A204.1 (cell line): Measurements from ENCODE around the gene CAMTA1.

Source experiments
- FAIRE-seq: peaks from 2 replicates; lab custom pipeline; 2012; peaks lifted over from hg19 to GRCh38; lab: Jason Lieb, UNC

CAMTA1 gene

GRCh38 chr1:6776895-6777294 lies 8.4 kb upstream of the CAMTA1 start:
- FAIRE-seq: no peak

DNA sequence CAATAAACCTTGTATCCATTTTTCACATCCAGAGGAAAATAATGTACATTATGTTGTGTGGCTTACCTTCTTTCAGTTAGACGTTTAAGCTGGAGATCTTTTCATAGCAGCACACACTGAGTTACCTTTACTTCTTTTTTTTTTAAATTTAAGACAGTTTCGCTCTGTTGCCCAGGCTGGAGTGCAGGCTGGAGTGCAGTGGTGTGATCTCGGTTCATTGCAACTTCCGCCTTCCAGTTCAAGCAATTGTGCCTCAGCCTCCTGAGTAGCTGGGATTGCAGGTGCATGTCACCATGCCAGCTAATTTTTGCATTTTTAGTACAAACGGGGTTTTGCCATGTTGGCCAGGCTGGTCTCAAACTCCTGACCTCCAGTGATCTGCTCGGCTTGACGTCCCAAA lies 7.4 kb upstream of the CAMTA1 start:
- no peak for FAIRE-seq

DNA sequence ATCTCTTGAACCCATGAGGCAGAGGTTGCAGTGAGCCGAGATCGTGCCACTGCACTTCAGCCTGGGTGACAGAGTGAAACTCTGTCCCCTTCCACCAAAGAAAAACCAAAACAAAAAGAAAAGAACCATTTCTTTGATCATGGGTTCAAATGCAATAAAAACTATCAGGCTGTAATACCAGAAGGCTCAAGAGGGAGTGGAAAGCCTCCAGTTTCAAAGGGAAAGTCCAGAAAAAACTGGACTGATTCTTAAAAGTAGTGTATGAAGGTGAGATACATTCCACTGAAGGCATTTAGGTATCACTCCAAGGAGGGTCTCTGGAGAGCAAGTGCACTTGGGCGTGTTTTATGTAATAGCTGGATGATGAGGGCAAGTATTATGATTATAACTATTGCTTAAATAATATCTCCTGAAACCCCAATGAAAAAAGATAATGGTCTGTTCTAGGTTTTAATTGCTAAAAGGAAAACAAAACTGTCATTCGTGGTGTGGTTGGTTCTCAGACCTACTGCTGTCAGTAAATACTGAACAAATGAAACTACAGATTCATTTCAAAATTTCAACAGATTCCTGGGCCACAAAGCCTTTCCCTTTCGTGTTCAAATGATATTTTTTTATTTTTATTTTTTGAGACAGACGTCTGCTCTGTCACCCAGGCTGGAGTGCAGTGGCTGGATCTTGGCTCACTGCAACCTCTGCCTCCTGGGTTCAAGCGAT lies 6.0 kb upstream of the CAMTA1 start:
- FAIRE-seq: no peak

- no peak for FAIRE-seq
These were observed 3.1 kb upstream of the CAMTA1 start for GRCh38 chr1:6782151-6782550.

DNA sequence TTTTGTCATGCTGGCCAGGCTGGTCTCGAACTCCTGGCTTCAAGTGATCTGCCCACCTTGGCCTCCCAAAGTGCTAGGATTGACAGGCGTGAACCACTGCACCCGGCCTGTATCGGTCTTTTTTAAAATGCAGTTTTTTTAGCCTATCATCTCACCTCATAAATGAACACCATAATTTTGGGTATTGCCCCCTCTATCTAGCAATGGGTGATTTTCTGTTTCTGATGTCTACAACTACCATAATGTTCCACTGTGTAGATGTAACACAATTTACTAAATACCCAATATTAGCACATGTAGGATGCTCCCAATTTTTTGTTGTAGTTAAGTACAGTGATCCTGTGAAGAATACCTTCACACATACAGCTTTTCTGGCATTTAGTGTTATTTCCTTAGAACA lies 2.0 kb upstream of the CAMTA1 start:
- no peak for FAIRE-seq

DNA sequence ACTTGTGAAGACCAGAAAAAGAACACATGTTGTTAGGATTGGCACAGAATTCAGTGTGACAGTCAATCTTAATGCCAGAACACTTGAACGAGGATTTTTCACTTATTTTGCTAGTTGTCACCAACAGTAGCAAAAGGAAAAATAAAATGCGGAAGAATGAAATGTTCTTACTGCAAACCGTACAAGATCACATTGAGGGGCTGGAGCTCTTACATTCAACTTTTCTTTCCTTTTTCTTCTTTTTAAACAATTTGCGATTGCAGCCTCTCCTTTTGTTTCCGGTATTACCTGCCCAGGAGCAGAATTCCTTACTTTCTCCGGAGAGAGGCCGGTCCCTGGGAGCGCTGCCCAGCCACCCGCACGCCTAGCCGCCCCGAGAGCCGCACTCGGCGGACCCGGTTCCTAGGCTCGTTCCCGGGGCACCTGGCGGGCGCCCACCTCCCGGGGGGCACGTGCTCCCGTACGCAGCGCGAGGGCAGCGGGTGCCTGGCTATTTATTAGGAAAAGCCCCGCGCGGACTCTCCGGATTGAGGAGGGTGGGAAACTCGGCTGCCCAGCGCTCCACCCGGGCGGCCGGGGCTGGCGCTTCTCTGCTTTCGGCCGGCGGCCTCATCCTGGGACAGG lies 1.2 kb upstream of the CAMTA1 start:
- no peak for FAIRE-seq

GRCh38 chr1:6784560-6785317 lies 515 bp upstream of the CAMTA1 start:
- FAIRE-seq: peak; percentile 99

DNA sequence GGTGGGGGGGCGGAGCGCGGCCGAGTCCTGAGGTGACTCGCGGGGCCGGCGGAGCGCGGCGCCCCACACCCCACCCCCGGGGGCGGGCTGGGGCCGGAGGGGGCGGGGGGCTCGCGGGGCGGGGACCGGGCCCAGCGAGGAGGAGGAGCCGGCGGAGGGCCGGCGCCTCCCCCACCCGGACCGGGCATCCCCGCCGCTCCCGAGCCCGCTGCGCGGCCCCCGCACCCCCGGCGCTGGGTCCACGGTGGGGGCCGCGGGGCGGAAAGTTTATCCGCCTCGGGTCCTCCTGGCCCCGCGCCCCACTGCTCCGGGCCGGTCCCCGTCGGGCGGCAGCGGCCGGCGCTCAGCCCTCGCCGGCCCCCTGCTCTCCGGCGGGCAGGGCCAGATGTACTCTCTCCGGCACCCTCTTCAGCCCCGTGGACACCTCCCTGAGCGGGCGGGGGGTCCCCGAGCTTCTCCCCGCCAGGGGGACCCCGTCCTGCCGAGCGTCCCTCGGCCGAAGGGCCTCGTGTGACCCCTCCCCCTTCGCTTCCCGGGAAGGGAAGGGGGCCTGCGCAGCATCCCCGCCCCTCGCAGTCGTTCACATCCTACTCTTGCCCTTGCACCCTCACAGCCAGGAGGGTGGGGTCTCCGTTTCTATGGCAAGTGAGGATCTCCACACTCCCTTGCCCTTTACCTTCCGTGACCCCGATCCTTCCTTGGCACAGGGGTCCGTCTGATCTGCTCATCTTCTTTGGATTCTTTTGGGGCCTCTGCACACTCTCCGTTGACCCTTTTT lies 663 bp downstream of the CAMTA1 start:
- no peak for FAIRE-seq

DNA sequence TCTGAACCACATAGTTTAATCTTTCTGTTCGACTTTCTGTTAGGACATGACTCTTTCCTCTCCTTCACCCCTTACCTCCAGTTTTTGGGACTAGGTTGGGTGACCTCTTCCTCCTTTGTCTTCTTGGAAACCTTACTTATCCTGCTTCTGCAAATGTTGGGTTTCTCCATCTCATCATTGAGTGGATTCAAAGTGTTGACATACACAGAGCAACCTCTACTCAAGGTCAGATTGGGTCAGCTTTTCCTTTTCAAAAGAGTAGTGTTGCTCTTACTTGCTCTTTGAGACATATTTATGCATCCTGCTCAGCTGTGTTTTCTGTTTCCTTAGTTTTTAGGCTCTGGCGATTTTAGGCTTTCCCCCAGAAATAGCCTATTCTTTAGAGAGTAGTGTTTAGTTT lies 3.7 kb downstream of the CAMTA1 start:
- no peak for FAIRE-seq

- FAIRE-seq: no peak
These were observed 4.9 kb downstream of the CAMTA1 start for GRCh38 chr1:6790146-6790545.

GRCh38 chr1:6794164-6794563 lies 8.9 kb downstream of the CAMTA1 start:
- FAIRE-seq: peak; percentile 99

- no peak for FAIRE-seq
These were observed 9.9 kb downstream of the CAMTA1 start for GRCh38 chr1:6795203-6795602.

GRCh38 chr1:6795661-6796060 lies 10.4 kb downstream of the CAMTA1 start:
- no peak for FAIRE-seq

GRCh38 chr1:6796095-6796494 lies 10.8 kb downstream of the CAMTA1 start:
- no peak for FAIRE-seq

DNA sequence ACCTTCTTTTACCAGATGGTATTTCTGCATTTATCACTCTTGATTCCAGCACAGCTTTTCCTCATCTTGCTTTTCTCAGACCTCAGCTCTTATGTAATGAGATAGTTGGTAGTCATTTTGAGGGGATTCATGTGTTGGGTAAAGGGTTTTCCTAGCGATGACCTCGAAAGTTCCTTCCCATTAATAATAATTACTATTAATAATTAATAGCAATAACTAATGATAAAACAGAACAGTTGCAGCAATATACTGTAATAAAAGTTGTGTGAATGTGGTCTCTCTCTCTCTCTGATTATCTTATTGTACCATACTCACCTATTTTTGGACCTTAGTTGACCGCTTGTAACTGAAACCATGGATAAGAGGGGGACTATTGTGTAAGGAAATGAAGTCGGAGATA lies 14.2 kb downstream of the CAMTA1 start:
- FAIRE-seq: no peak

GRCh38 chr1:6800745-6801144 lies 15.5 kb downstream of the CAMTA1 start:
- FAIRE-seq: no peak

DNA sequence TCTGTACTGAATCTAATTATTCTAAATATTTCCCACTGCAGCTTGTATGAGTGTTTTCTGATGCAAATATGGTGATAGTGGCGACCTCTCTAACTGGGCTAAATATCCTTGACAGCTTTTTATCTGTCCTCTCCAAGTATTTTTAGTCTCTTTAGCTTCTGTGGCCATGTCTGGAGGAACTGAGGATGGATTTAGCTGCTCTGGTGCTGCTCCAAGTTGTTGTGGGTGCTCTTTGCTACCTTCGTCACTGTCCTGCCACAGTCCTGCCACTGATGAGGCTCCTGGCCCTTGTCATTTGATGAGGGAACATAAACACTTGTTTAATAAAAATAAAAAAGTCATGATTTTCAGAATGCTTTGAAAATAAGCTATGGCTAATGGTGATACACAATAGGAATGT lies 15.9 kb downstream of the CAMTA1 start:
- no peak for FAIRE-seq

- FAIRE-seq: no peak
These were observed 16.7 kb downstream of the CAMTA1 start for GRCh38 chr1:6801966-6802365.

DNA sequence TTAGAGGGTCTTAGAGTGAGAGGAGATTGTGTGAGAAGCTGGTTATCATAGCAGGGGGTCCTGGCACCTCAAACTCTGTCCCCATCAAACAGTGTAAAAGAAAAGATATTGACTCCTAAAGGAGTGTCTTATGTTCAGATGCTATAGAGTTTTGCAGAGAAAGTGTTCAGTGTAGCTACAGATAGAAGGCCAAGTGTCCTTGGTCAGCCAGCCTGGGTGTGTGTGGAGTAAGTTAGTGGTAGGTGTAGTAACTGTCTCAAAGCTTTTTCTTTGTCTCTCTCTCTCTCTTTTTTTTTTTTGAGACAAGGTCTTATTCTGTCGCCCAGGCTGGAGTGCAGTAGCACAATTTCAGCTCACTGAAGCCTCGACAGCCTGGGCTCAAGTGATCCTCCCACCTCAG lies 17.2 kb downstream of the CAMTA1 start:
- no peak for FAIRE-seq

DNA sequence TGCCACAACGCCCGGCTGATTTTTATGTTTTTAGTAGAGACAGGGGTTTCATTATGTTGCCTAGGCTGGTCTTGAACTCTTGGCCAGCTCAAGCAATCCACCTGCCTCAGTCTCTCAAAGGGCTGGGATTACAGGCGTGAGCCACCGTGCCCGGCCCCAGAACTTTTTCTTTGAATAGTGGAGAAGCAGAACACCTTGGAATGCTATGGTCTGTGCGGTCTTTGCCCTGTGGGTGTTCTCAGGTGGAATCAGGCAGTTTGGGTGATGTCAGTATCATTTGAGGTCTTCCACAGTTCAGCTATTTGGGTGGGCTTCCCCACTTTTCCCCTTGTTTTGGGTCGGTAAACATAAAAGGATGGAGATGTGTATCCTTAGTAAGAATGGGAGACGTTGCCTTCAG lies 17.6 kb downstream of the CAMTA1 start:
- no peak for FAIRE-seq

DNA sequence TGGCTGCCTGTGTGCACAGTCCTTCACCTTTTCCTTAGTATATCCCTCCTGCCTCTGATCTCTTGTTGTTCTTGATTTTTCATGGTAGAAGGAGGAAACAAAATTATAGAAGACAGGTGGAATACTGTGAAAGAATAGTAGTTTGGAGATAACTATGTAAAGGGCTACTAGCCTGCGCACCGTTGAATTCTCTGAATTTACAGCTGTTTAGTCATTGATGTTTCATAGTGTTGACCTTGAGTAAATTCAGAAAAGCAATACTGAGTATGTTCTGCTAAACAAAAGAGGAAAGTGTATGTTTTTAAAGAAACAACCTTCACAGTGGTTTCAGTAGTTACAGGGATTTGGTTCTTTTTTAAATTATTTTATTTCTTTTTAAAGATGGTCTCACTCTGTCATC lies 18.1 kb downstream of the CAMTA1 start:
- no peak for FAIRE-seq

DNA sequence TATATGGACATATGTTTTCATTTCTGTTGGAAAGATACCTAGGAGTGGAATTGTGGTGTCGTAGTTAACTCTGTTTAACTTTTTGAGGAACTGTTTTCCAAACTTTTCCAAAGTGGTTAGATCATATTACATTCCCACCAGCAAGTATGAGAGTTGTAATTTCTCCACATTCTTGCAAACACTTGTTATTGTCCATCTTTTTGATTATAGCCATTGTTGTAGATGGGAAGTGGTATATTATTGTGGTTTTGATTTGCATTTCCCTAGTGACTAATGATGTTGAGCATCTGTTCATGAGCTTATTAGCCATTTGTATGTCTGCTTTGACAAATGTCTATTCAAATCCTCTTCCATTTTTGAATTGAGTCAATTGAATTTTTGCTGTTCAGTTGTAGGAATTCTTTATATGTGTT lies 19.8 kb downstream of the CAMTA1 start:
- FAIRE-seq: no peak

DNA sequence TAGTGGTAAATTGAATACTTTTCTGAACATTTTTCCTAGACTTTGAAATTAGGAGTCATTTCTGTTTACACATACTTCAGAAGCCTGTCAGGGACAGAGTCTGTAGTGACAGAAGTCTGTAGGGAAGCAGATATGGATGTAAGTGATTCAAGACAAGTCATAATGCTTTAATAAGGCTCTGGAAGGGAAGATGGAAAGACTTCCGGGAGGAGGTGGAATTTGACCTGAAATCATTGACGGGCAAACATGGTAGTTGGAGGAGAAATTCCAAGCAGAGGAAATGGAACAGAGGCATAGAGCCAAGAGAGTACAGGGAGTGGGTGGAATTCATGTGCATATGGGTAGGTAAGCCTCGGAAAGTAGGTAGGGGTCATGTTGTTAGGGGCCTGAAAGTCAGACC lies 22.5 kb downstream of the CAMTA1 start:
- no peak for FAIRE-seq
